HepG2 (cell line): ENCODE measurements around the gene B3GNT5. TPM values are rescaled to one million over a fixed set of nuclear protein-coding genes. Genes with fewer than 3 reads are reported as not detected.

Experiments used
- CENPX ChIP-seq: sonication (generic); formaldehyde crosslinking; IDR thresholded peaks from 2 replicates; pipeline ENCODE4 v1.9.0; 2021; ENCODE audit warnings: mild to moderate bottlenecking, missing genetic modification reagents, moderate library complexity
- DR1 ChIP-seq: sonication (generic); formaldehyde crosslinking; IDR thresholded peaks from 2 replicates; pipeline ENCODE4 v1.8.0; 2021; ENCODE audit warnings: mild to moderate bottlenecking, missing genetic modification reagents, inconsistent platforms
- EEA1 ChIP-seq: sonication (generic); formaldehyde crosslinking; IDR thresholded peaks from 2 replicates; pipeline ENCODE4 v1.5.1; 2020; ENCODE audit warnings: mild to moderate bottlenecking, missing genetic modification reagents, borderline replicate concordance
- ELF3 ChIP-seq: IDR thresholded peaks from 2 replicates; pipeline ENCODE4 v1.6.1; 2016; ENCODE audit warnings: missing genetic modification reagents, missing compliant biosample characterization
- HMGA1 ChIP-seq: sonication (generic); formaldehyde crosslinking; conservative IDR thresholded peaks from 2 replicates; pipeline ENCODE4 v1.4.0; 2020; ENCODE audit warnings: missing genetic modification reagents
- HNRNPH1 ChIP-seq: fragments of 200-400 bp; formaldehyde crosslinking; optimal IDR thresholded peaks from 2 replicates; pipeline ENCODE3; 2017; ENCODE audit warnings: mild to moderate bottlenecking, low read depth, low read length
- KDM6A ChIP-seq: IDR thresholded peaks from 2 replicates; pipeline ENCODE4 v1.6.1; 2016; ENCODE audit warnings: low read depth
- MAFF ChIP-seq: IDR thresholded peaks from 2 replicates; pipeline ENCODE4 v1.6.1; 2011; ENCODE audit warnings: low read depth, low read length, improper control_type of control experiment
- NKX3-1 ChIP-seq: sonication (generic); formaldehyde crosslinking; IDR thresholded peaks from 2 replicates; pipeline ENCODE4 v1.5.0; 2020; ENCODE audit warnings: missing genetic modification reagents
- PTBP1 ChIP-seq: fragments of 200-400 bp; formaldehyde crosslinking; IDR thresholded peaks from 2 replicates; pipeline ENCODE4 v1.6.1; 2018; ENCODE audit warnings: low read length, low read depth; ENCODE audit not compliant: poor library complexity, severe bottlenecking
- RAD21 ChIP-seq: fragments of 450-650 bp; formaldehyde crosslinking; IDR thresholded peaks from 2 replicates; pipeline ENCODE4 v1.5.0; 2020; ENCODE audit warnings: mild to moderate bottlenecking
- RAD51 ChIP-seq: fragments of 450-650 bp; IDR thresholded peaks from 2 replicates; pipeline ENCODE4 v1.6.1; 2016; ENCODE audit warnings: borderline replicate concordance
- RORA ChIP-seq: sonication (generic); formaldehyde crosslinking; IDR thresholded peaks from 2 replicates; pipeline ENCODE4 v1.5.0; 2020; ENCODE audit warnings: mild to moderate bottlenecking, missing genetic modification reagents, moderate library complexity
- SNRNP70 ChIP-seq: fragments of 200-400 bp; formaldehyde crosslinking; IDR thresholded peaks from 2 replicates; pipeline ENCODE4 v1.6.1; 2017; ENCODE audit warnings: mild to moderate bottlenecking, low read depth, low read length, moderate library complexity
- ZBTB42 ChIP-seq: sonication (generic); formaldehyde crosslinking; IDR thresholded peaks from 2 replicates; pipeline ENCODE4 v1.5.0; 2020; ENCODE audit warnings: mild to moderate bottlenecking, missing genetic modification reagents
- ZKSCAN5 ChIP-seq: sonication (generic); formaldehyde crosslinking; IDR thresholded peaks from 2 replicates; pipeline ENCODE4 v1.5.1; 2020; ENCODE audit warnings: mild to moderate bottlenecking, missing genetic modification reagents
- ZNF225 ChIP-seq: sonication (generic); formaldehyde crosslinking; IDR thresholded peaks from 2 replicates; pipeline ENCODE4 v1.4.0; 2020; ENCODE audit warnings: mild to moderate bottlenecking, missing genetic modification reagents
- ZNF383 ChIP-seq: sonication (generic); formaldehyde crosslinking; IDR thresholded peaks from 2 replicates; pipeline ENCODE4 v1.4.0; 2020; ENCODE audit warnings: missing genetic modification reagents, mild to moderate bottlenecking, borderline replicate concordance
- ZNF790 ChIP-seq: sonication (generic); formaldehyde crosslinking; IDR thresholded peaks from 2 replicates; pipeline ENCODE4 v1.8.0; 2022; ENCODE audit warnings: missing genetic modification reagents, mild to moderate bottlenecking, borderline replicate concordance
- polyA plus RNA-seq, 8 experiments: library from polyadenylated mRNA; depleted of rRNA in 3 of 8; stranded (reverse) in 7 of 8; unstranded in 1 of 8; fragments of >200 nt; fragmentation: Illumina TruSeq in 4 of 8; extraction: Trizol in 4 of 8; gene quantifications; 2 replicates each; pipeline versions ENCODE4 v1.2.1 to v1.2.3, GENCODE V29; 2011 to 2016; ENCODE audit warnings: low read depth in 4 of 8, missing spikeins in 1 of 8, mixed read lengths in 1 of 8; ENCODE audit not compliant: insufficient read depth in 1 of 8
- total RNA-seq, 5 experiments: library from RNA; depleted of rRNA; stranded (reverse); fragments of >200 nt; fragmentation: Illumina TruSeq; extraction: Trizol; gene quantifications; 2 replicates each; pipeline ENCODE4 v1.2.3, GENCODE V29; 2016; ENCODE audit warnings: low read depth in 1 of 5
- TF ChIP-seq, protein P1 (sequence below): sonication (generic); formaldehyde crosslinking; IDR thresholded peaks from 2 replicates; pipeline ENCODE4 v1.5.0; 2020; ENCODE audit warnings: missing genetic modification reagents
- TF ChIP-seq, protein P2 (sequence below): IDR thresholded peaks from 2 replicates; pipeline ENCODE4 v1.6.1; 2016; ENCODE audit warnings: mild to moderate bottlenecking
- TF ChIP-seq, protein P3 (sequence below): sonication (generic); formaldehyde crosslinking; IDR thresholded peaks from 2 replicates; pipeline ENCODE4 v1.8.1; 2023; ENCODE audit warnings: mild to moderate bottlenecking, missing genetic modification reagents
- TF ChIP-seq, protein P4 (sequence below): sonication (generic); formaldehyde crosslinking; IDR thresholded peaks from 2 replicates; pipeline ENCODE4 v1.4.0; 2020; ENCODE audit warnings: missing genetic modification reagents
- TF ChIP-seq, protein P5 (sequence below): sonication (generic); formaldehyde crosslinking; IDR thresholded peaks from 2 replicates; pipeline ENCODE4 v1.5.0; 2020; ENCODE audit warnings: missing genetic modification reagents
- TF ChIP-seq, protein P6 (sequence below), 2 experiments: sonication (generic) in 1 of 2; formaldehyde crosslinking in 1 of 2; IDR thresholded peaks; 2 replicates each; pipeline versions ENCODE4 v1.5.1 to v1.6.1; 2011 to 2020; ENCODE audit warnings: borderline replicate concordance in 1 of 2, low read depth in 1 of 2, low read length in 1 of 2, mild to moderate bottlenecking in 1 of 2, missing genetic modification reagents in 1 of 2, moderate library complexity in 1 of 2

The B3GNT5 gene
- total and polyA plus RNA-seq, 2 of the 13 experiments (the other 11 are each of a cell fraction or from before 2014, with no cell fraction given): not detected

DNA sequence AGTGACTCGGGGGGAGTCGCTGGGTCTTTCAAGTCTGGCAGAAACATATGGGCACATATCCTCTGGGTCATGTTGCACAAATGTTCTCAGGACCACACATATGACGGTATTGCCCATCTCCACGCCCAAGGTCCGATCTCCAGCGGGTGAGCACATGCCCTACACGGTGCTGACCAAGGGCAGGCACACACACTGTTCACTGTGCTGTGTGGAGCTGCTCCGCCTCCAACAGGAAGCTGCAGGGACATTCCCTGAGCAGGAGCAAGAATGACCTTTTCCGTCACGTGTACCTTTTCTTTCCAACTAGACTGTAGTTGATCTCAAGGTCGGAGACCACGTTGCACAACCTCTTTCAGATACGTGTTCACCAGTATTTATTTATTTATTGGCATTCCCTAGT, 41.7 kb upstream of the B3GNT5 start (continued):
- TF ChIP-seq DR1 (no peak), PTBP1 (no peak), RAD51 (no peak), MAFF (no peak), CENPX (CRISPR knock-in tag) (no peak), HNRNPH1 (no peak), EEA1 (CRISPR knock-in tag) (no peak), KDM6A (CRISPR knock-in tag) (no peak), RORA (CRISPR knock-in tag) (no peak), ZKSCAN5 (CRISPR knock-in tag) (no peak), ZNF790 (CRISPR knock-in tag) (no peak), NKX3-1 (no peak), HMGA1 (CRISPR knock-in tag) (no peak), ZNF225 (no peak), ELF3 (CRISPR knock-in tag) (peak; percentile 82), ZBTB42 (CRISPR knock-in tag) (no peak), RAD21 (CRISPR knock-in tag) (no peak), ZNF383 (CRISPR knock-in tag) (no peak), SNRNP70 (no peak)
- TF ChIP-seq, protein P1, sequence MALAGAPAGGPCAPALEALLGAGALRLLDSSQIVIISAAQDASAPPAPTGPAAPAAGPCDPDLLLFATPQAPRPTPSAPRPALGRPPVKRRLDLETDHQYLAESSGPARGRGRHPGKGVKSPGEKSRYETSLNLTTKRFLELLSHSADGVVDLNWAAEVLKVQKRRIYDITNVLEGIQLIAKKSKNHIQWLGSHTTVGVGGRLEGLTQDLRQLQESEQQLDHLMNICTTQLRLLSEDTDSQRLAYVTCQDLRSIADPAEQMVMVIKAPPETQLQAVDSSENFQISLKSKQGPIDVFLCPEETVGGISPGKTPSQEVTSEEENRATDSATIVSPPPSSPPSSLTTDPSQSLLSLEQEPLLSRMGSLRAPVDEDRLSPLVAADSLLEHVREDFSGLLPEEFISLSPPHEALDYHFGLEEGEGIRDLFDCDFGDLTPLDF: no peak
- TF ChIP-seq, protein P2, sequence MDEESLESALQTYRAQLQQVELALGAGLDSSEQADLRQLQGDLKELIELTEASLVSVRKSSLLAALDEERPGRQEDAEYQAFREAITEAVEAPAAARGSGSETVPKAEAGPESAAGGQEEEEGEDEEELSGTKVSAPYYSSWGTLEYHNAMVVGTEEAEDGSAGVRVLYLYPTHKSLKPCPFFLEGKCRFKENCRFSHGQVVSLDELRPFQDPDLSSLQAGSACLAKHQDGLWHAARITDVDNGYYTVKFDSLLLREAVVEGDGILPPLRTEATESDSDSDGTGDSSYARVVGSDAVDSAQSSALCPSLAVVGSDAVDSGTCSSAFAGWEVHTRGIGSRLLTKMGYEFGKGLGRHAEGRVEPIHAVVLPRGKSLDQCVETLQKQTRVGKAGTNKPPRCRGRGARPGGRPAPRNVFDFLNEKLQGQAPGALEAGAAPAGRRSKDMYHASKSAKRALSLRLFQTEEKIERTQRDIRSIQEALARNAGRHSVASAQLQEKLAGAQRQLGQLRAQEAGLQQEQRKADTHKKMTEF (CRISPR knock-in tag): peak; percentile 71; the same call in 1 of the 2 replicates
- TF ChIP-seq, protein P3, sequence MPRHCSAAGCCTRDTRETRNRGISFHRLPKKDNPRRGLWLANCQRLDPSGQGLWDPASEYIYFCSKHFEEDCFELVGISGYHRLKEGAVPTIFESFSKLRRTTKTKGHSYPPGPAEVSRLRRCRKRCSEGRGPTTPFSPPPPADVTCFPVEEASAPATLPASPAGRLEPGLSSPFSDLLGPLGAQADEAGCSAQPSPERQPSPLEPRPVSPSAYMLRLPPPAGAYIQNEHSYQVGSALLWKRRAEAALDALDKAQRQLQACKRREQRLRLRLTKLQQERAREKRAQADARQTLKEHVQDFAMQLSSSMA (CRISPR knock-in tag): no peak
- TF ChIP-seq, protein P4, sequence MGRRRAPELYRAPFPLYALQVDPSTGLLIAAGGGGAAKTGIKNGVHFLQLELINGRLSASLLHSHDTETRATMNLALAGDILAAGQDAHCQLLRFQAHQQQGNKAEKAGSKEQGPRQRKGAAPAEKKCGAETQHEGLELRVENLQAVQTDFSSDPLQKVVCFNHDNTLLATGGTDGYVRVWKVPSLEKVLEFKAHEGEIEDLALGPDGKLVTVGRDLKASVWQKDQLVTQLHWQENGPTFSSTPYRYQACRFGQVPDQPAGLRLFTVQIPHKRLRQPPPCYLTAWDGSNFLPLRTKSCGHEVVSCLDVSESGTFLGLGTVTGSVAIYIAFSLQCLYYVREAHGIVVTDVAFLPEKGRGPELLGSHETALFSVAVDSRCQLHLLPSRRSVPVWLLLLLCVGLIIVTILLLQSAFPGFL: no peak
- TF ChIP-seq, protein P5, sequence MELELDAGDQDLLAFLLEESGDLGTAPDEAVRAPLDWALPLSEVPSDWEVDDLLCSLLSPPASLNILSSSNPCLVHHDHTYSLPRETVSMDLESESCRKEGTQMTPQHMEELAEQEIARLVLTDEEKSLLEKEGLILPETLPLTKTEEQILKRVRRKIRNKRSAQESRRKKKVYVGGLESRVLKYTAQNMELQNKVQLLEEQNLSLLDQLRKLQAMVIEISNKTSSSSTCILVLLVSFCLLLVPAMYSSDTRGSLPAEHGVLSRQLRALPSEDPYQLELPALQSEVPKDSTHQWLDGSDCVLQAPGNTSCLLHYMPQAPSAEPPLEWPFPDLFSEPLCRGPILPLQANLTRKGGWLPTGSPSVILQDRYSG (CRISPR knock-in tag): no peak
- TF ChIP-seq, protein P6, sequence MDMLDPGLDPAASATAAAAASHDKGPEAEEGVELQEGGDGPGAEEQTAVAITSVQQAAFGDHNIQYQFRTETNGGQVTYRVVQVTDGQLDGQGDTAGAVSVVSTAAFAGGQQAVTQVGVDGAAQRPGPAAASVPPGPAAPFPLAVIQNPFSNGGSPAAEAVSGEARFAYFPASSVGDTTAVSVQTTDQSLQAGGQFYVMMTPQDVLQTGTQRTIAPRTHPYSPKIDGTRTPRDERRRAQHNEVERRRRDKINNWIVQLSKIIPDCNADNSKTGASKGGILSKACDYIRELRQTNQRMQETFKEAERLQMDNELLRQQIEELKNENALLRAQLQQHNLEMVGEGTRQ (IDR thresholded peaks at IDR 0.05; ENCODE audit: low read depth, low read length): peak; percentile 82
- TF ChIP-seq, protein P6 (CRISPR knock-in tag; IDR thresholded peaks at IDR 0.05; ENCODE audit: borderline replicate concordance): peak; percentile 79; the same call in 1 of the 2 replicates
